Upper lobe of left lung (tissue), 6 donors: ENCODE data around the gene FAM181A. TPM values are rescaled to one million over a fixed set of nuclear protein-coding genes. Genes with fewer than 3 reads are reported as not detected.

ENCODE experiments used
- ATAC-seq, 2 donors: fragments of 200-7000 bp; cut with Tn5 transposase; one replicate each; pipeline ENCODE4 v1.9.1; 2022; ENCODE audit warnings: mild to moderate bottlenecking in 2 of 2, moderate library complexity in 2 of 2; ENCODE audit not compliant: low FRiP score in 2 of 2
- DNase-seq, 2 donors: peaks; one replicate each; pipeline ENCODE4 v3.0.0-alpha.2; 2019 to 2020
- H3K27ac ChIP-seq, 4 donors: fragments of 200-600 bp; sonication (generic); one replicate each; pipeline ENCODE4 v1.5.1; 2016 to 2019
- H3K27me3 ChIP-seq, 4 donors: fragments of 200-600 bp; sonication (generic); one replicate each; pipeline ENCODE4 v1.5.1; 2017 to 2019
- H3K36me3 ChIP-seq, 4 donors: fragments of 200-600 bp; sonication (generic); one replicate each; pipeline ENCODE4 v1.5.1; 2016 to 2019
- H3K4me1 ChIP-seq, 4 donors: fragments of 200-600 bp; sonication (generic); one replicate each; pipeline ENCODE4 v1.5.1; 2018 to 2019
- H3K4me3 ChIP-seq, 4 donors: fragments of 200-600 bp; sonication (generic); one replicate each; pipeline ENCODE4 v1.5.1; 2017 to 2019; ENCODE audit warnings: mild to moderate bottlenecking in 2 of 4, moderate library complexity in 1 of 4
- H3K9me3 ChIP-seq, 4 donors: fragments of 200-600 bp; sonication (generic); one replicate each; pipeline ENCODE4 v1.5.1; 2018 to 2019
- CTCF ChIP-seq, 6 experiments: fragments of 450-650 bp in 4 of 6; fragments of 200-600 bp in 2 of 6; sonication (generic) in 2 of 6; IDR thresholded peaks; one replicate each; pipeline ENCODE4 v1.5.1; 2016 to 2019; ENCODE audit warnings: antibody characterized with exemption in 6 of 6
- EP300 ChIP-seq, 4 donors: sonication (generic); formaldehyde crosslinking; IDR thresholded peaks; one replicate each; pipeline ENCODE4 v1.5.1; 2017; ENCODE audit warnings: antibody characterized with exemption in 4 of 4, control low read depth in 2 of 4
- POLR2A ChIP-seq, 4 donors: fragments of 450-650 bp; IDR thresholded peaks; one replicate each; pipeline ENCODE4 v1.5.1; 2016 to 2017; ENCODE audit warnings: antibody characterized with exemption in 4 of 4, mild to moderate bottlenecking in 2 of 4
- POLR2AphosphoS5 ChIP-seq, 2 donors: sonication (generic); formaldehyde crosslinking; IDR thresholded peaks; one replicate each; pipeline ENCODE4 v1.5.1; 2017; ENCODE audit warnings: antibody characterized with exemption in 2 of 2
- WGBS, 2 donors: methylation state at CpG; one replicate each; pipeline ENCODE4 v1.1.5; 2017 to 2018; 5-methylcytosine and 5-hydroxymethylcytosine counted together
- total RNA-seq, 6 donors: library from RNA; depleted of rRNA in 4 of 6; stranded (reverse); fragments of >200 nt in 4 of 6; gene quantifications; one replicate each; pipeline versions ENCODE4 v1.1.0 to v1.2.1, GENCODE V29; 2016 to 2021
- donor health status: DM: no; HTN: no; CAD: no; lungs with moderate emphysema.
- donor health status: DM: no; HTN: yes; CAD: no; lungs with severe emphysema.

Gene FAM181A
- total RNA-seq, 6 donors from 2014 or later: 1.6 to 13.4 (median 1.9) TPM; not detected in 2

- Histone ChIP-seq H3K27ac (peak overlapping the region in 1 of 4 donors; percentile 5), H3K36me3 (no peaks in the 10 kb centered on the region), H3K4me1 (peaks cover 0 to 16% (median 5%) of the 10 kb centered on the region in 4 donors), H3K27me3 (no peaks in the 10 kb centered on the region), H3K4me3 (no peak overlapping the region), H3K9me3 (no peaks in the 10 kb centered on the region)
- TF ChIP-seq EP300 (IDR thresholded peaks at IDR 0.05): no peak
- no peak for TF ChIP-seq CTCF (IDR thresholded peaks at IDR 0.05)
- no peak for TF ChIP-seq POLR2A (IDR thresholded peaks at IDR 0.05)
- no peak for TF ChIP-seq POLR2AphosphoS5 (IDR thresholded peaks at IDR 0.05)
- no peak for DNase-seq
- 66 to 76% methylated on average over 3 of the region's 3 CpGs for WGBS, 2 donors
- no peak for ATAC-seq
Observed at GRCh38 chr14:93965287-93965821, 38.2 kb downstream of the FAM181A start.

DNA sequence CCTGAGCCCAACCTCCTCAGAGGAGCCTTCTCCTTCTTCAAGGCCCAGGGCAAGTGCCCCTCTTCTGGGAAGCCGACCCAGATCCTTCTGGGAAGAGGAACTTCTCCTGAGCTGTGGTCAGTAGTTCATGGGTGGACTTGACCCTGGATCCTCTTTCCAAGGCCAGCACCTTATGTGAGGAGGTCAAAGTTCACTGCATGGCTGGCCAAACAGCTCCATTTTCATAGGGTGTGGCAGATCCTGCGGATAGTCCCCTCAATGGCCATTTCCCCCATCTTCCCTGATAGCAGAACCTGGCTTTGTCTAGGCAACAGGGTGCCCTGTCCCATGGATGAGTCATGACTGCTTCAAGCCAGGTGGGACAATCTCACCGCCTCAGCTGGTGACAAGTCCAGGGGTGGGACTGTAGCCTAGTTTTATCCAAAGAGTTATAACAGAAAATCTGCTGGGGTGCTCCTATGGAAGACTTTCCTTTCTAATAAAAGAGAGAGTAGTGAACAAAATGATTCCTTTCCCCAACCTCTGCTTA lies 38.9 kb downstream of the FAM181A start:
- Histone ChIP-seq H3K4me1 (peaks cover 3 to 20% (median 9%) of the 10 kb centered on the region in 4 donors), H3K4me3 (no peak overlapping the region), H3K27ac (peak overlapping the region in 1 of 4 donors; percentile 5), H3K36me3 (no peaks in the 10 kb centered on the region), H3K27me3 (no peaks in the 10 kb centered on the region), H3K9me3 (no peaks in the 10 kb centered on the region)
- no peak for DNase-seq
- WGBS, 2 donors: 88 to 100% methylated on average over 3 of the region's 3 CpGs
- no peak for ATAC-seq
- TF ChIP-seq CTCF (IDR thresholded peaks at IDR 0.05) (no peak), POLR2AphosphoS5 (IDR thresholded peaks at IDR 0.05) (no peak), POLR2A (IDR thresholded peaks at IDR 0.05) (no peak), EP300 (IDR thresholded peaks at IDR 0.05) (no peak)

GRCh38 chr14:93967637-93968250 lies 40.6 kb downstream of the FAM181A start:
- TF ChIP-seq CTCF (IDR thresholded peaks at IDR 0.05): no peak
- no peak for TF ChIP-seq POLR2A (IDR thresholded peaks at IDR 0.05)
- TF ChIP-seq POLR2AphosphoS5 (IDR thresholded peaks at IDR 0.05): no peak
- no peak for TF ChIP-seq EP300 (IDR thresholded peaks at IDR 0.05)
- Histone ChIP-seq H3K27ac (no peak overlapping the region), H3K27me3 (no peaks in the 10 kb centered on the region), H3K4me1 (peaks cover 6 to 22% (median 11%) of the 10 kb centered on the region in 4 donors), H3K36me3 (no peaks in the 10 kb centered on the region), H3K4me3 (no peak overlapping the region), H3K9me3 (no peaks in the 10 kb centered on the region)
- DNase-seq: no peak
- no peak for ATAC-seq
- 59 to 66% methylated on average over 10 of the region's 10 CpGs for WGBS, 2 donors

GRCh38 chr14:93969082-93969828 lies 42.1 kb downstream of the FAM181A start:
- H3K27ac ChIP-seq: no peak overlapping the region
- H3K4me1 ChIP-seq: peaks cover 6 to 22% (median 9%) of the 10 kb centered on the region in 4 donors
- no peak for DNase-seq
- TF ChIP-seq CTCF (IDR thresholded peaks at IDR 0.05): no peak
- TF ChIP-seq EP300 (IDR thresholded peaks at IDR 0.05): no peak
- no peak for TF ChIP-seq POLR2A (IDR thresholded peaks at IDR 0.05)
- no peak for TF ChIP-seq POLR2AphosphoS5 (IDR thresholded peaks at IDR 0.05)
- no peaks in the 10 kb centered on the region for H3K9me3 ChIP-seq
- WGBS, 2 donors: 65 to 71% methylated on average over 11 to 12 of the region's 12 CpGs
- no peak overlapping the region for H3K4me3 ChIP-seq
- ATAC-seq: no peak
- H3K27me3 ChIP-seq: no peaks in the 10 kb centered on the region
- H3K36me3 ChIP-seq: no peaks in the 10 kb centered on the region
